Measurements from ENCODE around the gene TNFAIP2.

The TNFAIP2 gene

GRCh38 chr14:103186241-103186822, 63.1 kb downstream of the TNFAIP2 start:
- no peak for DNase-seq (ENCODE audit: low read depth, low spot score)
